WTC11 (cell line): ENCODE results near the gene SLC11A2. TPM values are rescaled to one million over a fixed set of nuclear protein-coding genes. Genes with fewer than 3 reads are reported as not detected.

Experiments
- CBFB ChIP-seq: sonication (generic); formaldehyde crosslinking; IDR thresholded peaks from 2 replicates; pipeline ENCODE4 v1.8.1; 2022; ENCODE audit warnings: mild to moderate bottlenecking, low read depth, missing genetic modification reagents
- ESRRA ChIP-seq: sonication (generic); formaldehyde crosslinking; IDR thresholded peaks from 2 replicates; pipeline ENCODE4 v1.8.1; 2022; ENCODE audit warnings: mild to moderate bottlenecking, missing genetic modification reagents, borderline replicate concordance
- FOXP1 ChIP-seq: sonication (generic); formaldehyde crosslinking; IDR thresholded peaks from 2 replicates; pipeline ENCODE4 v1.8.0; 2022; ENCODE audit warnings: missing genetic modification reagents, mild to moderate bottlenecking, moderate library complexity, borderline replicate concordance
- MYBL2 ChIP-seq: sonication (generic); formaldehyde crosslinking; IDR thresholded peaks from 2 replicates; pipeline ENCODE4 v1.8.1; 2023; ENCODE audit warnings: mild to moderate bottlenecking, moderate library complexity, missing genetic modification reagents
- NR2C2 ChIP-seq: sonication (generic); formaldehyde crosslinking; IDR thresholded peaks from 2 replicates; pipeline ENCODE4 v1.8.0; 2022; ENCODE audit warnings: mild to moderate bottlenecking, missing genetic modification reagents
- OVOL2 ChIP-seq: fragments of 250-450 bp; sonication (Bioruptor Pico); IDR thresholded peaks from 2 replicates; pipeline ENCODE4 v1.9.0; 2021; ENCODE audit warnings: mild to moderate bottlenecking, borderline replicate concordance
- SMAD3 ChIP-seq: sonication (generic); formaldehyde crosslinking; IDR thresholded peaks from 2 replicates; pipeline ENCODE4 v1.8.0; 2022; ENCODE audit warnings: missing genetic modification reagents, mild to moderate bottlenecking, borderline replicate concordance
- SOX15 ChIP-seq: fragments of 250-450 bp; sonication (Bioruptor Pico); IDR thresholded peaks from 2 replicates; pipeline ENCODE4 v1.9.0; 2021; ENCODE audit warnings: mild to moderate bottlenecking
- SP1 ChIP-seq: sonication (generic); formaldehyde crosslinking; conservative IDR thresholded peaks from 2 replicates; pipeline ENCODE4 v1.8.1; 2022; ENCODE audit warnings: missing genetic modification reagents
- ZNF219 ChIP-seq: sonication (generic); formaldehyde crosslinking; IDR thresholded peaks from 2 replicates; pipeline ENCODE4 v1.8.0; 2023; ENCODE audit warnings: missing genetic modification reagents, mild to moderate bottlenecking, borderline replicate concordance
- ZNF423 ChIP-seq: fragments of 250-450 bp; sonication (Bioruptor Pico); IDR thresholded peaks from 2 replicates; pipeline ENCODE4 v2.1.2; 2022; ENCODE audit warnings: mild to moderate bottlenecking, moderate library complexity
- total RNA-seq: library from RNA; stranded (reverse); gene quantifications from 3 replicates; pipeline ENCODE4 v1.2.3, GENCODE V29; 2021
- TF ChIP-seq, protein P1 (sequence below): sonication (generic); formaldehyde crosslinking; IDR thresholded peaks from 2 replicates; pipeline ENCODE4 v1.8.1; 2023; ENCODE audit warnings: mild to moderate bottlenecking, missing genetic modification reagents, borderline replicate concordance
- TF ChIP-seq, protein P2 (sequence below): fragments of 250-450 bp; sonication (Bioruptor Pico); IDR thresholded peaks from 2 replicates; pipeline ENCODE4 v1.8.0; 2021; ENCODE audit warnings: mild to moderate bottlenecking
- TF ChIP-seq, protein P3 (sequence below): sonication (generic); formaldehyde crosslinking; IDR thresholded peaks from 2 replicates; pipeline ENCODE4 v1.8.1; 2022; ENCODE audit warnings: missing genetic modification reagents, borderline replicate concordance
- TF ChIP-seq, protein P4 (sequence below): sonication (generic); formaldehyde crosslinking; conservative IDR thresholded peaks from 2 replicates; pipeline ENCODE4 v1.8.1; 2022; ENCODE audit warnings: mild to moderate bottlenecking, missing genetic modification reagents
- TF ChIP-seq, protein P5 (sequence below): sonication (generic); formaldehyde crosslinking; IDR thresholded peaks from 2 replicates; pipeline ENCODE4 v1.8.0; 2022; ENCODE audit warnings: missing genetic modification reagents
- TF ChIP-seq, protein P6 (sequence below): fragments of 250-450 bp; sonication (Bioruptor Pico); IDR thresholded peaks from 2 replicates; pipeline ENCODE4 v1.9.0; 2021; ENCODE audit warnings: mild to moderate bottlenecking
- TF ChIP-seq, protein P7 (sequence below): sonication (generic); formaldehyde crosslinking; IDR thresholded peaks from 2 replicates; pipeline ENCODE4 v1.8.0; 2023; ENCODE audit warnings: missing genetic modification reagents
- TF ChIP-seq, protein P8 (sequence below): sonication (generic); formaldehyde crosslinking; IDR thresholded peaks from 2 replicates; pipeline ENCODE4 v1.8.1; 2023; ENCODE audit warnings: mild to moderate bottlenecking, moderate library complexity, missing genetic modification reagents
- TF ChIP-seq, protein P9 (sequence below): sonication (generic); formaldehyde crosslinking; IDR thresholded peaks from 2 replicates; pipeline ENCODE4 v1.8.0; 2022; ENCODE audit warnings: mild to moderate bottlenecking, missing genetic modification reagents

The SLC11A2 gene
- total RNA-seq, 1 experiment from 2014 or later: 58.0 TPM

DNA sequence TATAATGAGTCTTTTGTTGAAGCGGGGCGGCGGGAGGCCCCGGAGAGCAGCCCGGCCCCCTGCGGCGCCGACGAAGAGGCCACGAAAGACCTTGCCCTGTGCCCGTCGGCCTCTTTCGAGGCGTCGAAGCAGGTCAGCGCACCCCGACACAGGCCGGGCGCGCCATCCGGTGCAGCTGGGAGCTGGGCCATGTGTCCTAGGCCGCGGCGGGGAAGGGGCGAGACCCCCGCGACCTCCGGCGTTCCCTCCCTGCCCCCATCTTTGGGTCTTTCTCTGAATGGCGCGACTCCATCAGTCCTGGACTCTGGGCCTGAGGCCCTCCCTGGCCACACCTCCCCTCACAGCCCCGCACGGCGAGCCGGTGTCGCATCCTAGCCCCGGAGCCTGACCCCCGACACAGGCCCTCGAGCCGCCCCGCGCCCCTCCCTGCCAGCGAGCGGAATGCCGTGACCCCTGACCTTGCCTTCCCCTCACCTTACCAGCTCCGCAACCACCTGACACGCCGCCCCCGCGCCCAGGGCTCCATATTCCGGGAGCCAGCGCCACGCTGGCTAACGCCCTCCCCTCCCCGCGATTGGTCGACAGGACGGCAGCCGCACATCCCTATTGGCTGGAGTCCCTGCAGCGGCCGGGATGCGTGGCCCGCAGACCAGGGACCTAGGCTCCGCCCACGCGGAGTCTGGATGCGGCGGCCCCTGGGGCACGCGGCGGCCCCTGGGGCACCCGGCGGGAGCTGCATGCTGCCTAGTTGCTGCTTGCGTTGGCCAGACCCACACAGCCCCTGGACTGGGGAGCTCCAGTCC is at the start of gene SLC11A2 (continued):
- TF ChIP-seq, protein P1, sequence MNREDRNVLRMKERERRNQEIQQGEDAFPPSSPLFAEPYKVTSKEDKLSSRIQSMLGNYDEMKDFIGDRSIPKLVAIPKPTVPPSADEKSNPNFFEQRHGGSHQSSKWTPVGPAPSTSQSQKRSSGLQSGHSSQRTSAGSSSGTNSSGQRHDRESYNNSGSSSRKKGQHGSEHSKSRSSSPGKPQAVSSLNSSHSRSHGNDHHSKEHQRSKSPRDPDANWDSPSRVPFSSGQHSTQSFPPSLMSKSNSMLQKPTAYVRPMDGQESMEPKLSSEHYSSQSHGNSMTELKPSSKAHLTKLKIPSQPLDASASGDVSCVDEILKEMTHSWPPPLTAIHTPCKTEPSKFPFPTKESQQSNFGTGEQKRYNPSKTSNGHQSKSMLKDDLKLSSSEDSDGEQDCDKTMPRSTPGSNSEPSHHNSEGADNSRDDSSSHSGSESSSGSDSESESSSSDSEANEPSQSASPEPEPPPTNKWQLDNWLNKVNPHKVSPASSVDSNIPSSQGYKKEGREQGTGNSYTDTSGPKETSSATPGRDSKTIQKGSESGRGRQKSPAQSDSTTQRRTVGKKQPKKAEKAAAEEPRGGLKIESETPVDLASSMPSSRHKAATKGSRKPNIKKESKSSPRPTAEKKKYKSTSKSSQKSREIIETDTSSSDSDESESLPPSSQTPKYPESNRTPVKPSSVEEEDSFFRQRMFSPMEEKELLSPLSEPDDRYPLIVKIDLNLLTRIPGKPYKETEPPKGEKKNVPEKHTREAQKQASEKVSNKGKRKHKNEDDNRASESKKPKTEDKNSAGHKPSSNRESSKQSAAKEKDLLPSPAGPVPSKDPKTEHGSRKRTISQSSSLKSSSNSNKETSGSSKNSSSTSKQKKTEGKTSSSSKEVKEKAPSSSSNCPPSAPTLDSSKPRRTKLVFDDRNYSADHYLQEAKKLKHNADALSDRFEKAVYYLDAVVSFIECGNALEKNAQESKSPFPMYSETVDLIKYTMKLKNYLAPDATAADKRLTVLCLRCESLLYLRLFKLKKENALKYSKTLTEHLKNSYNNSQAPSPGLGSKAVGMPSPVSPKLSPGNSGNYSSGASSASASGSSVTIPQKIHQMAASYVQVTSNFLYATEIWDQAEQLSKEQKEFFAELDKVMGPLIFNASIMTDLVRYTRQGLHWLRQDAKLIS: peak; percentile 60; the same call in 1 of the 2 replicates
- TF ChIP-seq, protein P2, sequence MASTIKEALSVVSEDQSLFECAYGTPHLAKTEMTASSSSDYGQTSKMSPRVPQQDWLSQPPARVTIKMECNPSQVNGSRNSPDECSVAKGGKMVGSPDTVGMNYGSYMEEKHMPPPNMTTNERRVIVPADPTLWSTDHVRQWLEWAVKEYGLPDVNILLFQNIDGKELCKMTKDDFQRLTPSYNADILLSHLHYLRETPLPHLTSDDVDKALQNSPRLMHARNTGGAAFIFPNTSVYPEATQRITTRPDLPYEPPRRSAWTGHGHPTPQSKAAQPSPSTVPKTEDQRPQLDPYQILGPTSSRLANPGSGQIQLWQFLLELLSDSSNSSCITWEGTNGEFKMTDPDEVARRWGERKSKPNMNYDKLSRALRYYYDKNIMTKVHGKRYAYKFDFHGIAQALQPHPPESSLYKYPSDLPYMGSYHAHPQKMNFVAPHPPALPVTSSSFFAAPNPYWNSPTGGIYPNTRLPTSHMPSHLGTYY (CRISPR knock-in tag): 0 out of 2 replicates have a peak, but pooled peaks have one; percentile 21
- 0 out of 2 replicates have a peak, but pooled peaks have one; percentile 37 for TF ChIP-seq ZNF219
- TF ChIP-seq FOXP1 (CRISPR knock-in tag): peak; percentile 98
- TF ChIP-seq CBFB (CRISPR knock-in tag): no peak
- TF ChIP-seq SP1 (CRISPR knock-in tag): peak; percentile 87
- TF ChIP-seq, protein P3, sequence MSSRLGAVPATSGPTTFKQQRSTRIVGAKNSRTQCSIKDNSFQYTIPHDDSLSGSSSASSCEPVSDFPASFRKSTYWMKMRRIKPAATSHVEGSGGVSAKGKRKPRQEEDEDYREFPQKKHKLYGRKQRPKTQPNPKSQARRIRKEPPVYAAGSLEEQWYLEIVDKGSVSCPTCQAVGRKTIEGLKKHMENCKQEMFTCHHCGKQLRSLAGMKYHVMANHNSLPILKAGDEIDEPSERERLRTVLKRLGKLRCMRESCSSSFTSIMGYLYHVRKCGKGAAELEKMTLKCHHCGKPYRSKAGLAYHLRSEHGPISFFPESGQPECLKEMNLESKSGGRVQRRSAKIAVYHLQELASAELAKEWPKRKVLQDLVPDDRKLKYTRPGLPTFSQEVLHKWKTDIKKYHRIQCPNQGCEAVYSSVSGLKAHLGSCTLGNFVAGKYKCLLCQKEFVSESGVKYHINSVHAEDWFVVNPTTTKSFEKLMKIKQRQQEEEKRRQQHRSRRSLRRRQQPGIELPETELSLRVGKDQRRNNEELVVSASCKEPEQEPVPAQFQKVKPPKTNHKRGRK (CRISPR knock-in tag): 0 out of 2 replicates have a peak, but pooled peaks have one; percentile 25
- TF ChIP-seq, protein P4, sequence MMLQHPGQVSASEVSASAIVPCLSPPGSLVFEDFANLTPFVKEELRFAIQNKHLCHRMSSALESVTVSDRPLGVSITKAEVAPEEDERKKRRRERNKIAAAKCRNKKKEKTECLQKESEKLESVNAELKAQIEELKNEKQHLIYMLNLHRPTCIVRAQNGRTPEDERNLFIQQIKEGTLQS (CRISPR knock-in tag): no peak
- TF ChIP-seq, protein P5, sequence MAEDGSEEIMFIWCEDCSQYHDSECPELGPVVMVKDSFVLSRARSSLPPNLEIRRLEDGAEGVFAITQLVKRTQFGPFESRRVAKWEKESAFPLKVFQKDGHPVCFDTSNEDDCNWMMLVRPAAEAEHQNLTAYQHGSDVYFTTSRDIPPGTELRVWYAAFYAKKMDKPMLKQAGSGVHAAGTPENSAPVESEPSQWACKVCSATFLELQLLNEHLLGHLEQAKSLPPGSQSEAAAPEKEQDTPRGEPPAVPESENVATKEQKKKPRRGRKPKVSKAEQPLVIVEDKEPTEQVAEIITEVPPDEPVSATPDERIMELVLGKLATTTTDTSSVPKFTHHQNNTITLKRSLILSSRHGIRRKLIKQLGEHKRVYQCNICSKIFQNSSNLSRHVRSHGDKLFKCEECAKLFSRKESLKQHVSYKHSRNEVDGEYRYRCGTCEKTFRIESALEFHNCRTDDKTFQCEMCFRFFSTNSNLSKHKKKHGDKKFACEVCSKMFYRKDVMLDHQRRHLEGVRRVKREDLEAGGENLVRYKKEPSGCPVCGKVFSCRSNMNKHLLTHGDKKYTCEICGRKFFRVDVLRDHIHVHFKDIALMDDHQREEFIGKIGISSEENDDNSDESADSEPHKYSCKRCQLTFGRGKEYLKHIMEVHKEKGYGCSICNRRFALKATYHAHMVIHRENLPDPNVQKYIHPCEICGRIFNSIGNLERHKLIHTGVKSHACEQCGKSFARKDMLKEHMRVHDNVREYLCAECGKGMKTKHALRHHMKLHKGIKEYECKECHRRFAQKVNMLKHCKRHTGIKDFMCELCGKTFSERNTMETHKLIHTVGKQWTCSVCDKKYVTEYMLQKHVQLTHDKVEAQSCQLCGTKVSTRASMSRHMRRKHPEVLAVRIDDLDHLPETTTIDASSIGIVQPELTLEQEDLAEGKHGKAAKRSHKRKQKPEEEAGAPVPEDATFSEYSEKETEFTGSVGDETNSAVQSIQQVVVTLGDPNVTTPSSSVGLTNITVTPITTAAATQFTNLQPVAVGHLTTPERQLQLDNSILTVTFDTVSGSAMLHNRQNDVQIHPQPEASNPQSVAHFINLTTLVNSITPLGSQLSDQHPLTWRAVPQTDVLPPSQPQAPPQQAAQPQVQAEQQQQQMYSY (CRISPR knock-in tag): no peak
- TF ChIP-seq ESRRA (CRISPR knock-in tag): peak; percentile 56; the same call in 1 of the 2 replicates
- TF ChIP-seq, protein P6, sequence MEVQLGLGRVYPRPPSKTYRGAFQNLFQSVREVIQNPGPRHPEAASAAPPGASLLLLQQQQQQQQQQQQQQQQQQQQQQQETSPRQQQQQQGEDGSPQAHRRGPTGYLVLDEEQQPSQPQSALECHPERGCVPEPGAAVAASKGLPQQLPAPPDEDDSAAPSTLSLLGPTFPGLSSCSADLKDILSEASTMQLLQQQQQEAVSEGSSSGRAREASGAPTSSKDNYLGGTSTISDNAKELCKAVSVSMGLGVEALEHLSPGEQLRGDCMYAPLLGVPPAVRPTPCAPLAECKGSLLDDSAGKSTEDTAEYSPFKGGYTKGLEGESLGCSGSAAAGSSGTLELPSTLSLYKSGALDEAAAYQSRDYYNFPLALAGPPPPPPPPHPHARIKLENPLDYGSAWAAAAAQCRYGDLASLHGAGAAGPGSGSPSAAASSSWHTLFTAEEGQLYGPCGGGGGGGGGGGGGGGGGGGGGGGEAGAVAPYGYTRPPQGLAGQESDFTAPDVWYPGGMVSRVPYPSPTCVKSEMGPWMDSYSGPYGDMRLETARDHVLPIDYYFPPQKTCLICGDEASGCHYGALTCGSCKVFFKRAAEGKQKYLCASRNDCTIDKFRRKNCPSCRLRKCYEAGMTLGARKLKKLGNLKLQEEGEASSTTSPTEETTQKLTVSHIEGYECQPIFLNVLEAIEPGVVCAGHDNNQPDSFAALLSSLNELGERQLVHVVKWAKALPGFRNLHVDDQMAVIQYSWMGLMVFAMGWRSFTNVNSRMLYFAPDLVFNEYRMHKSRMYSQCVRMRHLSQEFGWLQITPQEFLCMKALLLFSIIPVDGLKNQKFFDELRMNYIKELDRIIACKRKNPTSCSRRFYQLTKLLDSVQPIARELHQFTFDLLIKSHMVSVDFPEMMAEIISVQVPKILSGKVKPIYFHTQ (CRISPR knock-in tag): no peak
- no peak for TF ChIP-seq OVOL2
- TF ChIP-seq MYBL2 (CRISPR knock-in tag): peak; percentile 95
- TF ChIP-seq, protein P7, sequence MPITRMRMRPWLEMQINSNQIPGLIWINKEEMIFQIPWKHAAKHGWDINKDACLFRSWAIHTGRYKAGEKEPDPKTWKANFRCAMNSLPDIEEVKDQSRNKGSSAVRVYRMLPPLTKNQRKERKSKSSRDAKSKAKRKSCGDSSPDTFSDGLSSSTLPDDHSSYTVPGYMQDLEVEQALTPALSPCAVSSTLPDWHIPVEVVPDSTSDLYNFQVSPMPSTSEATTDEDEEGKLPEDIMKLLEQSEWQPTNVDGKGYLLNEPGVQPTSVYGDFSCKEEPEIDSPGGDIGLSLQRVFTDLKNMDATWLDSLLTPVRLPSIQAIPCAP: peak; percentile 21; the same call in 1 of the 2 replicates
- TF ChIP-seq SOX15 (CRISPR knock-in tag): no peak
- peak; percentile 61 for TF ChIP-seq SMAD3
- TF ChIP-seq ZNF423: peak; percentile 77
- TF ChIP-seq, protein P8, sequence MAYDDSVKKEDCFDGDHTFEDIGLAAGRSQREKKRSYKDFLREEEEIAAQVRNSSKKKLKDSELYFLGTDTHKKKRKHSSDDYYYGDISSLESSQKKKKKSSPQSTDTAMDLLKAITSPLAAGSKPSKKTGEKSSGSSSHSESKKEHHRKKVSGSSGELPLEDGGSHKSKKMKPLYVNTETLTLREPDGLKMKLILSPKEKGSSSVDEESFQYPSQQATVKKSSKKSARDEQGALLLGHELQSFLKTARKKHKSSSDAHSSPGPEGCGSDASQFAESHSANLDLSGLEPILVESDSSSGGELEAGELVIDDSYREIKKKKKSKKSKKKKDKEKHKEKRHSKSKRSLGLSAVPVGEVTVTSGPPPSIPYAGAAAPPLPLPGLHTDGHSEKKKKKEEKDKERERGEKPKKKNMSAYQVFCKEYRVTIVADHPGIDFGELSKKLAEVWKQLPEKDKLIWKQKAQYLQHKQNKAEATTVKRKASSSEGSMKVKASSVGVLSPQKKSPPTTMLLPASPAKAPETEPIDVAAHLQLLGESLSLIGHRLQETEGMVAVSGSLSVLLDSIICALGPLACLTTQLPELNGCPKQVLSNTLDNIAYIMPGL: peak; percentile 85; the same call in 1 of the 2 replicates
- TF ChIP-seq NR2C2 (CRISPR knock-in tag): peak; percentile 86
- TF ChIP-seq, protein P9, sequence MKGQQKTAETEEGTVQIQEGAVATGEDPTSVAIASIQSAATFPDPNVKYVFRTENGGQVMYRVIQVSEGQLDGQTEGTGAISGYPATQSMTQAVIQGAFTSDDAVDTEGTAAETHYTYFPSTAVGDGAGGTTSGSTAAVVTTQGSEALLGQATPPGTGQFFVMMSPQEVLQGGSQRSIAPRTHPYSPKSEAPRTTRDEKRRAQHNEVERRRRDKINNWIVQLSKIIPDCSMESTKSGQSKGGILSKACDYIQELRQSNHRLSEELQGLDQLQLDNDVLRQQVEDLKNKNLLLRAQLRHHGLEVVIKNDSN (CRISPR knock-in tag): peak; percentile 81
